Neural cell (in vitro differentiated cells): ENCODE data around the gene PPFIA4. TPM values are rescaled to one million over a fixed set of nuclear protein-coding genes. Genes with fewer than 3 reads are reported as not detected.

Source experiments
- H2AFZ ChIP-seq: fragments of 200-600, 300-800 bp; sonication (generic), shearing (Covaris generic); 2 replicates; pipeline ENCODE4 v1.6.0; 2014; ENCODE audit warnings: low read depth, mild to moderate bottlenecking, antibody characterized with exemption, low read length, moderate library complexity
- H3F3A ChIP-seq: fragments of 200-600 bp; shearing (Covaris generic); 2 replicates; pipeline ENCODE4 v1.6.1; 2016; ENCODE audit warnings: mild to moderate bottlenecking, moderate library complexity, mixed read lengths, antibody characterized with exemption, low read length; ENCODE audit not compliant: insufficient read depth, poor library complexity, severe bottlenecking
- H3K27ac ChIP-seq: fragments of 200-600, 300-800 bp; sonication (generic), shearing (Covaris generic); 2 replicates; pipeline ENCODE4 v1.5.1; 2014; ENCODE audit warnings: mild to moderate bottlenecking, low read length, moderate library complexity
- H3K27me3 ChIP-seq: fragments of 300-800, 200-600 bp; sonication (generic), shearing (Covaris generic); 2 replicates; pipeline ENCODE4 v1.6.0; 2014; ENCODE audit warnings: mild to moderate bottlenecking, low read depth, low read length, moderate library complexity; ENCODE audit not compliant: insufficient read depth
- H3K36me3 ChIP-seq: fragments of 300-800, 200-600 bp; sonication (generic), shearing (Covaris generic); 2 replicates; pipeline ENCODE4 v1.5.1; 2014; ENCODE audit warnings: mild to moderate bottlenecking, antibody characterized with exemption, low read length, moderate library complexity; ENCODE audit not compliant: insufficient read depth
- H3K4me2 ChIP-seq: fragments of 300-800, 200-600 bp; sonication (generic), shearing (Covaris generic); 2 replicates; pipeline ENCODE4 v1.6.0; 2014; ENCODE audit warnings: mild to moderate bottlenecking, low read length
- H3K4me3 ChIP-seq: fragments of 300-800, 200-600 bp; sonication (generic), shearing (Covaris generic); 2 replicates; pipeline ENCODE4 v1.5.1; 2014; ENCODE audit warnings: mild to moderate bottlenecking, low read length, moderate library complexity
- H3K79me2 ChIP-seq: fragments of 200-600 bp; shearing (Covaris generic); replicated peaks from 2 replicates; pipeline ENCODE4 v1.6.0; 2014; ENCODE audit warnings: mild to moderate bottlenecking, low read length, moderate library complexity; ENCODE audit not compliant: insufficient read depth
- H3K9ac ChIP-seq: fragments of 300-800, 200-600 bp; sonication (generic), shearing (Covaris generic); 2 replicates; pipeline ENCODE4 v1.6.1; 2016; ENCODE audit warnings: mild to moderate bottlenecking, low read length, mixed read lengths
- H3K9me2 ChIP-seq: fragments of 200-600 bp; shearing (Covaris generic); 2 replicates; pipeline ENCODE4 v1.6.1; 2016; ENCODE audit warnings: mild to moderate bottlenecking, low read length, mixed read lengths; ENCODE audit not compliant: insufficient read depth
- H3K9me3 ChIP-seq: fragments of 200-600, 300-800 bp; sonication (generic), shearing (Covaris generic); 2 replicates; pipeline ENCODE4 v1.6.1; 2016; ENCODE audit warnings: mild to moderate bottlenecking, mixed run types, low read length, moderate library complexity, mixed read lengths
- H4K20me1 ChIP-seq: fragments of 200-600 bp; shearing (Covaris generic); 2 replicates; pipeline ENCODE4 v1.6.1; 2016; ENCODE audit warnings: mild to moderate bottlenecking, mixed run types; ENCODE audit not compliant: insufficient read depth
- EP300 ChIP-seq: fragments of 450-650 bp; conservative IDR thresholded peaks from 2 replicates; pipeline ENCODE4 v1.6.1; 2014; ENCODE audit warnings: antibody characterized with exemption, mild to moderate bottlenecking, moderate library complexity; ENCODE audit not compliant: poor library complexity, severe bottlenecking
- EZH2 ChIP-seq: fragments of 200-600, 300-800 bp; shearing (Covaris generic), sonication (generic); IDR thresholded peaks from 2 replicates; pipeline ENCODE4 v1.6.1; 2014; ENCODE audit warnings: antibody characterized with exemption, low read length, borderline replicate concordance, mild to moderate bottlenecking; ENCODE audit not compliant: insufficient read depth, poor library complexity, severe bottlenecking
- MXI1 ChIP-seq: fragments of 450-650 bp; conservative IDR thresholded peaks from 2 replicates; pipeline ENCODE4 v1.6.1; 2014; ENCODE audit warnings: antibody characterized with exemption, mild to moderate bottlenecking; ENCODE audit not compliant: poor library complexity, severe bottlenecking
- POLR2AphosphoS5 ChIP-seq: IDR thresholded peaks from 2 replicates; pipeline ENCODE4 v1.6.1; 2012
- RAD21 ChIP-seq: fragments of 450-650 bp; conservative IDR thresholded peaks from 2 replicates; pipeline ENCODE4 v1.6.1; 2014; ENCODE audit warnings: antibody characterized with exemption, mild to moderate bottlenecking, moderate library complexity
- SMC3 ChIP-seq: fragments of 450-650 bp; conservative IDR thresholded peaks from 2 replicates; pipeline ENCODE4 v1.6.1; 2014; ENCODE audit warnings: antibody characterized with exemption, mild to moderate bottlenecking, moderate library complexity; ENCODE audit not compliant: poor library complexity
- TAF1 ChIP-seq: IDR thresholded peaks from 2 replicates; pipeline ENCODE4 v1.6.1; 2012; ENCODE audit warnings: low read depth
- polyA plus RNA-seq: library from polyadenylated mRNA; depleted of rRNA; stranded (reverse); fragments of >200 nt; gene quantifications from 2 replicates; pipeline ENCODE4 v1.2.3, GENCODE V29; 2014
- TF ChIP-seq, protein P1 (sequence below): IDR thresholded peaks from 2 replicates; pipeline ENCODE4 v1.6.1; 2012; ENCODE audit warnings: borderline replicate concordance
- TF ChIP-seq, protein P2 (sequence below): fragments of 450-650 bp; IDR thresholded peaks from 2 replicates; pipeline ENCODE4 v1.5.1; 2014; ENCODE audit warnings: antibody characterized with exemption, mild to moderate bottlenecking, moderate library complexity; ENCODE audit not compliant: poor library complexity, severe bottlenecking

Gene PPFIA4
- polyA plus RNA-seq, 1 donor from 2014 or later, result 1.6 TPM

DNA sequence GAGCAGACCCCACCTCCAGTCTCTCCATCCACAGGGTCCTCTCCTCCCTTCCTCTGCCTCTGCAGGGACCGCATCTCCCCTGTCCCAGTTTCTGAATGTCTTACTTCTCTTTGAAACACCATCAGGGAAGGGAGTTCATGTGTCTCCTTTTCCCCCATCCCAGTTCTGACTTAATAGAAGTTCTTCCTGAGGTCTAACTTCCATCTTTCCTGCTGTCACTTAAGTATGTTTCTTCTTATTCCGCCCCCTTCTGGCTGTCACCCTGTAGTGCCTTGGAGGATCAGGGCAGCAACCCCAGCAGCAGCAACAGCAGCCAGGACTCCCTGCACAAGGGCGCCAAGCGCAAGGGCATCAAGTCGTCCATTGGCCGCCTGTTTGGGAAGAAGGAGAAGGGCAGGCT, 30.2 kb downstream of the PPFIA4 start:
- no peaks in the 10 kb centered on the region for H4K20me1 ChIP-seq
- no peaks in the 10 kb centered on the region for H3K79me2 ChIP-seq
- no peak for TF ChIP-seq MXI1
- TF ChIP-seq, protein P1, sequence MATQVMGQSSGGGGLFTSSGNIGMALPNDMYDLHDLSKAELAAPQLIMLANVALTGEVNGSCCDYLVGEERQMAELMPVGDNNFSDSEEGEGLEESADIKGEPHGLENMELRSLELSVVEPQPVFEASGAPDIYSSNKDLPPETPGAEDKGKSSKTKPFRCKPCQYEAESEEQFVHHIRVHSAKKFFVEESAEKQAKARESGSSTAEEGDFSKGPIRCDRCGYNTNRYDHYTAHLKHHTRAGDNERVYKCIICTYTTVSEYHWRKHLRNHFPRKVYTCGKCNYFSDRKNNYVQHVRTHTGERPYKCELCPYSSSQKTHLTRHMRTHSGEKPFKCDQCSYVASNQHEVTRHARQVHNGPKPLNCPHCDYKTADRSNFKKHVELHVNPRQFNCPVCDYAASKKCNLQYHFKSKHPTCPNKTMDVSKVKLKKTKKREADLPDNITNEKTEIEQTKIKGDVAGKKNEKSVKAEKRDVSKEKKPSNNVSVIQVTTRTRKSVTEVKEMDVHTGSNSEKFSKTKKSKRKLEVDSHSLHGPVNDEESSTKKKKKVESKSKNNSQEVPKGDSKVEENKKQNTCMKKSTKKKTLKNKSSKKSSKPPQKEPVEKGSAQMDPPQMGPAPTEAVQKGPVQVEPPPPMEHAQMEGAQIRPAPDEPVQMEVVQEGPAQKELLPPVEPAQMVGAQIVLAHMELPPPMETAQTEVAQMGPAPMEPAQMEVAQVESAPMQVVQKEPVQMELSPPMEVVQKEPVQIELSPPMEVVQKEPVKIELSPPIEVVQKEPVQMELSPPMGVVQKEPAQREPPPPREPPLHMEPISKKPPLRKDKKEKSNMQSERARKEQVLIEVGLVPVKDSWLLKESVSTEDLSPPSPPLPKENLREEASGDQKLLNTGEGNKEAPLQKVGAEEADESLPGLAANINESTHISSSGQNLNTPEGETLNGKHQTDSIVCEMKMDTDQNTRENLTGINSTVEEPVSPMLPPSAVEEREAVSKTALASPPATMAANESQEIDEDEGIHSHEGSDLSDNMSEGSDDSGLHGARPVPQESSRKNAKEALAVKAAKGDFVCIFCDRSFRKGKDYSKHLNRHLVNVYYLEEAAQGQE, result no peak
- no peak overlapping the region for H3K9ac ChIP-seq
- H3K4me3 ChIP-seq, result no peak overlapping the region
- no peak overlapping the region for H3K4me2 ChIP-seq
- no peak overlapping the region for H2AFZ ChIP-seq
- no peaks in the 10 kb centered on the region for H3F3A ChIP-seq
- H3K9me3 ChIP-seq, result no peaks in the 10 kb centered on the region
- no peak overlapping the region for H3K27ac ChIP-seq
- no peaks in the 10 kb centered on the region for H3K9me2 ChIP-seq
- no peaks in the 10 kb centered on the region for H3K36me3 ChIP-seq
- no peaks in the 10 kb centered on the region for H3K27me3 ChIP-seq

DNA sequence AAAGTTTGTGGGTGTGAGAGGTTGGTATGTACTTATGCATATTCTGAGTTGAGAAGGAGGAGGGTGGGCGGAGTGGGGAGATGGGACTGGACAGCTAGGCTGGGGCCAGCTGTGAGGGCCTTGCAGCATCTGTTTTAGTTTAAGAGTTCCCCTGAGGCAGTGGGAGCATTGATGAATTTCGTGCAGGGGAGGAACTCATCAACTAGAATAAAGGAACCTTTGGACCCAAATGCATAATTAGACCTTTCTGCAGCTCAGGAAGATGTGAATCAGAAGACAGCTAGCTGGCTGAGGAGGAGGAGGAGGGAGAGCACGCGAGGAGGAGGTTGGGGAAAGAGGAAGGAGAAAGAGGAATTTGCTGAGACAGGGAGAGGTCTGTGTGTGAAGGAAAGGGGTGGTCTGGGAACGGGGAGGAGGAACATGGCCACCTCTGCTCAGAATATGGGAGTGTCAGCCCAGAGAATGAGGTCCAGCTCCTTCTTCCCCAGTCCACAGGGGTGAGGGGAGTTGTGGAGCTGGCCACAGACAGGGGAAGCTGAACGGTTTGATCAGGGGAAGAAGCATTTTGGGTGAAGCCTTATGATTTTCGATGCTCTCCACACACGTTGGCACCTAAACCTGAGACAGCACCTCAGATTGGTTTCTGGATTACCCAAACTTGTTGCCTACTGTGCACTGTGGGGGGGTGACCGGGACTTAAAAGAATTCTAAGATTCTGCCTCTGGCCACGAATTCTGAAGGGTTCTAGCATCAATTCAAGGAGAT, 31.8 kb downstream of the PPFIA4 start:
- Histone ChIP-seq H3K9me2 (no peaks in the 10 kb centered on the region), H3K4me2 (no peak overlapping the region), H4K20me1 (no peaks in the 10 kb centered on the region), H3F3A (no peaks in the 10 kb centered on the region), H3K27me3 (no peaks in the 10 kb centered on the region), H3K36me3 (no peaks in the 10 kb centered on the region), H3K9me3 (no peaks in the 10 kb centered on the region), H3K79me2 (no peaks in the 10 kb centered on the region), H3K9ac (no peak overlapping the region), H3K4me3 (no peak overlapping the region), H2AFZ (no peak overlapping the region), H3K27ac (no peak overlapping the region)
- TF ChIP-seq TAF1 (no peak), POLR2AphosphoS5 (no peak), RAD21 (no peak), SMC3 (no peak), MXI1 (no peak), EZH2 (no peak), EP300 (no peak)
- TF ChIP-seq, protein P1, result no peak
- TF ChIP-seq, protein P2, sequence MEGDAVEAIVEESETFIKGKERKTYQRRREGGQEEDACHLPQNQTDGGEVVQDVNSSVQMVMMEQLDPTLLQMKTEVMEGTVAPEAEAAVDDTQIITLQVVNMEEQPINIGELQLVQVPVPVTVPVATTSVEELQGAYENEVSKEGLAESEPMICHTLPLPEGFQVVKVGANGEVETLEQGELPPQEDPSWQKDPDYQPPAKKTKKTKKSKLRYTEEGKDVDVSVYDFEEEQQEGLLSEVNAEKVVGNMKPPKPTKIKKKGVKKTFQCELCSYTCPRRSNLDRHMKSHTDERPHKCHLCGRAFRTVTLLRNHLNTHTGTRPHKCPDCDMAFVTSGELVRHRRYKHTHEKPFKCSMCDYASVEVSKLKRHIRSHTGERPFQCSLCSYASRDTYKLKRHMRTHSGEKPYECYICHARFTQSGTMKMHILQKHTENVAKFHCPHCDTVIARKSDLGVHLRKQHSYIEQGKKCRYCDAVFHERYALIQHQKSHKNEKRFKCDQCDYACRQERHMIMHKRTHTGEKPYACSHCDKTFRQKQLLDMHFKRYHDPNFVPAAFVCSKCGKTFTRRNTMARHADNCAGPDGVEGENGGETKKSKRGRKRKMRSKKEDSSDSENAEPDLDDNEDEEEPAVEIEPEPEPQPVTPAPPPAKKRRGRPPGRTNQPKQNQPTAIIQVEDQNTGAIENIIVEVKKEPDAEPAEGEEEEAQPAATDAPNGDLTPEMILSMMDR, result no peak
